ENCODE data around the gene WWC1.
"Not testable (repeated sequence)": the region's sequence is repeated elsewhere in the genome, so short reads cannot be mapped to it uniquely, and the experiment has no call there.

WWC1 gene

GRCh38 chr5:168339109-168339771 is 47.8 kb downstream of the WWC1 start:
- DNase-seq: no peak

- not testable (repeated sequence) for DNase-seq
Measured at GRCh38 chr5:168339772-168340140, 48.3 kb downstream of the WWC1 start.

- DNase-seq: no peak
Measured at GRCh38 chr5:168340487-168340886, 49.0 kb downstream of the WWC1 start.

GRCh38 chr5:168341178-168341577 is 49.7 kb downstream of the WWC1 start:
- DNase-seq: no peak

- DNase-seq: no peak
Measured at GRCh38 chr5:168342151-168342825, 50.8 kb downstream of the WWC1 start.

- DNase-seq: no peak
Measured at GRCh38 chr5:168342985-168343384, 51.5 kb downstream of the WWC1 start.

GRCh38 chr5:168346417-168346816 is 55.0 kb downstream of the WWC1 start:
- no peak for DNase-seq

GRCh38 chr5:168347368-168348083 is 56.1 kb downstream of the WWC1 start:
- no peak for DNase-seq

- no peak for DNase-seq
Measured at GRCh38 chr5:168348084-168348414, 56.6 kb downstream of the WWC1 start.

- DNase-seq: no peak
Measured at GRCh38 chr5:168350315-168350714, 58.9 kb downstream of the WWC1 start.

GRCh38 chr5:168353216-168353957 is 61.9 kb downstream of the WWC1 start:
- DNase-seq: no peak

- DNase-seq: no peak
Measured at GRCh38 chr5:168354397-168354796, 63.0 kb downstream of the WWC1 start.

- no peak for DNase-seq
Measured at GRCh38 chr5:168356171-168356570, 64.7 kb downstream of the WWC1 start.

- peak in 1 of 2 experiments; percentile 2 for DNase-seq
Measured at GRCh38 chr5:168356592-168356991, 65.1 kb downstream of the WWC1 start.

GRCh38 chr5:168357876-168358275 is 66.4 kb downstream of the WWC1 start:
- DNase-seq: no peak

GRCh38 chr5:168359820-168360460 is 68.5 kb downstream of the WWC1 start:
- DNase-seq: no peak

- DNase-seq: no peak
Measured at GRCh38 chr5:168360521-168361285, 69.3 kb downstream of the WWC1 start.

GRCh38 chr5:168362097-168362885 is 70.8 kb downstream of the WWC1 start:
- no peak for DNase-seq

GRCh38 chr5:168364151-168364661 is 72.8 kb downstream of the WWC1 start:
- DNase-seq: no peak

- no peak for DNase-seq
Measured at GRCh38 chr5:168364750-168365550, 73.5 kb downstream of the WWC1 start.
